Measurements from ENCODE around the gene IRAG1.

Gene IRAG1

GRCh38 chr11:10720881-10721376, 27.4 kb upstream of the IRAG1 start:
- TF ChIP-seq, protein P1, sequence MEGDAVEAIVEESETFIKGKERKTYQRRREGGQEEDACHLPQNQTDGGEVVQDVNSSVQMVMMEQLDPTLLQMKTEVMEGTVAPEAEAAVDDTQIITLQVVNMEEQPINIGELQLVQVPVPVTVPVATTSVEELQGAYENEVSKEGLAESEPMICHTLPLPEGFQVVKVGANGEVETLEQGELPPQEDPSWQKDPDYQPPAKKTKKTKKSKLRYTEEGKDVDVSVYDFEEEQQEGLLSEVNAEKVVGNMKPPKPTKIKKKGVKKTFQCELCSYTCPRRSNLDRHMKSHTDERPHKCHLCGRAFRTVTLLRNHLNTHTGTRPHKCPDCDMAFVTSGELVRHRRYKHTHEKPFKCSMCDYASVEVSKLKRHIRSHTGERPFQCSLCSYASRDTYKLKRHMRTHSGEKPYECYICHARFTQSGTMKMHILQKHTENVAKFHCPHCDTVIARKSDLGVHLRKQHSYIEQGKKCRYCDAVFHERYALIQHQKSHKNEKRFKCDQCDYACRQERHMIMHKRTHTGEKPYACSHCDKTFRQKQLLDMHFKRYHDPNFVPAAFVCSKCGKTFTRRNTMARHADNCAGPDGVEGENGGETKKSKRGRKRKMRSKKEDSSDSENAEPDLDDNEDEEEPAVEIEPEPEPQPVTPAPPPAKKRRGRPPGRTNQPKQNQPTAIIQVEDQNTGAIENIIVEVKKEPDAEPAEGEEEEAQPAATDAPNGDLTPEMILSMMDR (IDR thresholded peaks at IDR 0.05; ENCODE audit: low read depth, low read length, missing control alignments): no peak
- H3K4me3 ChIP-seq (replicated peaks; ENCODE audit: low read depth, low read length): no peak overlapping the region
- DNase-seq (ENCODE audit: extremely low read depth, low read depth): no peak

GRCh38 chr11:10719616-10720015, 26.1 kb upstream of the IRAG1 start:
- TF ChIP-seq, protein P1 (IDR thresholded peaks at IDR 0.05; ENCODE audit: low read depth, low read length, missing control alignments): no peak
- no peak for DNase-seq (ENCODE audit: extremely low read depth, low read depth)
- H3K4me3 ChIP-seq (replicated peaks; ENCODE audit: low read depth, low read length): no peak overlapping the region

GRCh38 chr11:10716543-10717259, 23.1 kb upstream of the IRAG1 start:
- DNase-seq (ENCODE audit: extremely low read depth, low read depth): no peak
- H3K4me3 ChIP-seq (replicated peaks; ENCODE audit: low read depth, low read length): no peak overlapping the region
- TF ChIP-seq, protein P1 (IDR thresholded peaks at IDR 0.05; ENCODE audit: low read depth, low read length, missing control alignments): no peak

DNA sequence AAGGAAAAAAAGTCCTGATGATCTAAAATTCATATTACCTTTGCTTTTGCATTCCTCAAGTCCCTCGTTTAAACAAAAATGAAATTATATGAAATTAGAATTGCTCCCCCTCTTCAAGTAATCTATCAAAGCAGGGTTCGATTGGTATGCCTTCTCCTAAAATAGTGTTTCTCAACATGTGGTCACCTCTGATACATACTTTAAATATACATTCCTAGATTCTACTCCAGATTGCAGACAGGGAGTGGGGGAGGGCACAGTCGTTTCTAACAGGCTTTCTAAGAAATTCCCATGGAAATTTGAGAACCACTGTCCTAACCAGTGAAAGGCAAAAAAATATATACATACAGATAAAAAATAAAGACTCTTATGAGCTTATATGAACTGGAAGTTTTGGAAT, 22.6 kb upstream of the IRAG1 start:
- no peak overlapping the region for H3K4me3 ChIP-seq (replicated peaks; ENCODE audit: low read depth, low read length)
- TF ChIP-seq, protein P1 (IDR thresholded peaks at IDR 0.05; ENCODE audit: low read depth, low read length, missing control alignments): no peak
- DNase-seq (ENCODE audit: extremely low read depth, low read depth): no peak

- TF ChIP-seq, protein P1 (IDR thresholded peaks at IDR 0.05; ENCODE audit: low read depth, low read length, missing control alignments): no peak
- no peak for DNase-seq (ENCODE audit: extremely low read depth, low read depth)
- H3K4me3 ChIP-seq (replicated peaks; ENCODE audit: low read depth, low read length): no peak overlapping the region
Observed at GRCh38 chr11:10715571-10715970, 22.0 kb upstream of the IRAG1 start.

DNA sequence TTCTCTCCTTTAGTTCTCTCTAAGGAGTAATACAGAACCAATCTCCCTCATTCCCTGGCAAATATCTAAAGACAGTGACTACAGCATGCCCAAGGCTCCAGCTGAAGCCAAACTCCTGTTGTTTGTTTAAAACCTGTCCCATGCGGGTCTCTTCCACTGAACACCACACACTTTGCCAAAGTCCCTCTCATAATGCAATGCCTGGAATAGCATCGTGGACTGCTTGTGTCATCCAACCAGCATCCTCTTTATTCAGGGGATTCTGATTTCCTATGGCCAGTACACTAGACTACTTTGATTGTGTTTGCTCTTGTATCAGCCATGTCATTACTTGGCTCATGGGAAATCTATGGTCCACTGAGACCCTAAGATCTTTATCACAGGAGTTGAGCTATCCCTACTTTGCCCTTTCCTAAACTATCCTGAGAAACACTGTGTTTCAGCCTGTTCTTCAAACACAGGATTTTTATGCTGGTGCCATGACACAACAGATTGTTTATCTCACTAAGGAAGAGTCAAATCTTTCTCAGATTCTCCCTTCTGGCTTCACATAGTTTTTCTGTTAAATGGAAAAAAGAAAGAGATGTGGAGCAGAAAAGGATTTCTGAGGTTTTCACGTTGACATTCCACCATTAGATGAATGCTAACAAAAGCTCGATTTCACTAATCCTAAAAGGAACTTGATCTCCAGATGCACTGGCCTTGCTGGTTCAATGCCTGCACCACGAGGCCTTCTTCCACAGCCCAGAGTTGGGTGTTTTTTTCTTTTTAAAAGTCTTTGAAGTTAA, 15.9 kb upstream of the IRAG1 start:
- TF ChIP-seq, protein P1 (IDR thresholded peaks at IDR 0.05; ENCODE audit: low read depth, low read length, missing control alignments): no peak
- no peak overlapping the region for H3K4me3 ChIP-seq (replicated peaks; ENCODE audit: low read depth, low read length)
- no peak for DNase-seq (ENCODE audit: extremely low read depth, low read depth)
